Mucosa of rectum (tissue), 2 donors: ENCODE data around the gene MAP2K6.
A peak's percentile ranks its signal among the peaks of the same experiment; 100 is the strongest.

ENCODE experiments used
- H3K27ac ChIP-seq, 2 donors: one replicate each; pipeline ENCODE4 v1.7.0; 2013; ENCODE audit warnings: inconsistent platforms in 2 of 2, low read depth in 2 of 2, low read length in 2 of 2
- H3K27me3 ChIP-seq, 2 donors: one replicate each; pipeline ENCODE4 v1.7.0; 2013; ENCODE audit warnings: low read length in 2 of 2; ENCODE audit not compliant: control insufficient read depth in 2 of 2, insufficient read depth in 2 of 2
- H3K36me3 ChIP-seq, 2 donors: one replicate each; pipeline ENCODE4 v1.7.0; 2013; ENCODE audit warnings: low read length in 2 of 2; ENCODE audit not compliant: control insufficient read depth in 2 of 2, insufficient read depth in 2 of 2
- H3K4me1 ChIP-seq, 2 donors: one replicate each; pipeline ENCODE4 v1.7.0; 2013; ENCODE audit warnings: low read length in 2 of 2, mild to moderate bottlenecking in 1 of 2; ENCODE audit not compliant: control insufficient read depth in 2 of 2, insufficient read depth in 2 of 2
- H3K4me3 ChIP-seq, 2 donors: one replicate each; pipeline ENCODE4 v1.7.0; 2013; ENCODE audit warnings: low read length in 2 of 2
- H3K9ac ChIP-seq, 2 donors: one replicate each; pipeline ENCODE4 v1.7.0; 2013; ENCODE audit warnings: low read length in 2 of 2, low read depth in 1 of 2, mild to moderate bottlenecking in 1 of 2
- H3K9me3 ChIP-seq, 2 donors: one replicate each; pipeline ENCODE4 v1.7.0; 2013; ENCODE audit warnings: low read length in 2 of 2; ENCODE audit not compliant: control insufficient read depth in 2 of 2
- donor health status: healthy.
- donor health status: Normal muscosa, but diverticular disease.

The MAP2K6 gene

DNA sequence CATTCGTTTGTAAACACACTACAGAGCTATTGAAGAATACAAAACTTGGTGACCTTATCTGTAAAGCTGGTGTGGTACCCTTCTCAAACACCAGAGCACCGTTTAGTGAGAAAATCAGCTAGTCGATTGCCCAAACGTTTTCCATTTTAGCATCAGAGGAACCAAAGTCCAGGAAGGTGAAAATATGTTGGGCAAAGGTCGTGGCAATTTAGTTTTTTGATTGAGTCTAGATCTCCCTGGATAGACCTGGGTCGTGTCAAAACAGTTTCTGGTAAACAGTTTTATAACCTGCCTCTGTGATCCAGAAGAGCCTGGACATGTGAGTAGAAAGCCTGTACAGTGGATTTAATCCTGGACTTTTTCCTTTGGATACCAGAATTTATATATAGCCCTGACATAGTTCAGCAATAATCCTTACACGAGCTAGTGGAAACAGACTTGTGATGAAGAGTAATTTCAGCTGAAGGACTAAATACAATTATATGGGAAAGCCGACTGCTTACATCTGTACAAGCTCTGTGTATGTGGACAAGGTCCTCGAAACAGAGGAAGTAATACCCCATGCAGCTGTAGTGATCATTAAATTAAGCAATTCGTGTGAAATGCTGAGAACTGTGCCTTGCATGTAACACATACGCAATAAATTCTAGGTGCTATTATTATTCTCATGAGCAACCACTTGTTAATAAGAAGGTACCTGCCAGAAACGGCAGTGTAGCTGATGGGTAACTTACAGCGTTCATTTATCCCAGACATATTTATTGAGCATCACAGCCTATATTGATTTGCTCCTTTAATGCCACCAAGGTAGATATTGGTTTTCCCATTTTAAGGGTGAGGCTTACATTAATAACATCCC, 72.5 kb downstream of the MAP2K6 start:
- H3K9me3 ChIP-seq = no peaks in the 10 kb centered on the region
- H3K4me1 ChIP-seq = peaks cover 17 to 21% of the 10 kb centered on the region in 2 donors
- H3K36me3 ChIP-seq = no peaks in the 10 kb centered on the region
- no peaks in the 10 kb centered on the region for H3K27me3 ChIP-seq
- H3K27ac ChIP-seq = no peak overlapping the region
- H3K9ac ChIP-seq = no peak overlapping the region
- H3K4me3 ChIP-seq = no peak overlapping the region

DNA sequence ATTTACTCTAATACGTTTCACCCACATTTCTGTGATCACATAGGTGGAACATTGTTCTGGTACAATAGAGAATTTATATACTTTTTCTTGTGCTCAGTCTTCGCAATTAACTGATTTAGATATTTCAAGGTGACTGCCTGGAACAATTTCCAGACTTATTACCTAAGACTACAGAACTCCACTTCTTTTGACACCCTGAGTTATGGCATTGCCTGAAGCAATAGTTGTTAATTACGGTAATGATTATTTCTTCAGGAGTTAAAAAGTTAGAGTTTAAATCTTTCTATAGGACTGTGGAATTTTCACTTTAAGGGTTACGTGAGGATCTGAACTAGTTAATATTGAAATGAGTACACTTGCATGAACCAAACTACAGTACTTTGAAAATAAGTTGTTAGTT, 74.8 kb downstream of the MAP2K6 start:
- no peak overlapping the region for H3K27ac ChIP-seq
- H3K9me3 ChIP-seq = no peaks in the 10 kb centered on the region
- no peaks in the 10 kb centered on the region for H3K27me3 ChIP-seq
- peaks cover 17 to 29% of the 10 kb centered on the region in 2 donors for H3K4me1 ChIP-seq
- H3K9ac ChIP-seq = no peak overlapping the region
- H3K4me3 ChIP-seq = no peak overlapping the region
- no peaks in the 10 kb centered on the region for H3K36me3 ChIP-seq

DNA sequence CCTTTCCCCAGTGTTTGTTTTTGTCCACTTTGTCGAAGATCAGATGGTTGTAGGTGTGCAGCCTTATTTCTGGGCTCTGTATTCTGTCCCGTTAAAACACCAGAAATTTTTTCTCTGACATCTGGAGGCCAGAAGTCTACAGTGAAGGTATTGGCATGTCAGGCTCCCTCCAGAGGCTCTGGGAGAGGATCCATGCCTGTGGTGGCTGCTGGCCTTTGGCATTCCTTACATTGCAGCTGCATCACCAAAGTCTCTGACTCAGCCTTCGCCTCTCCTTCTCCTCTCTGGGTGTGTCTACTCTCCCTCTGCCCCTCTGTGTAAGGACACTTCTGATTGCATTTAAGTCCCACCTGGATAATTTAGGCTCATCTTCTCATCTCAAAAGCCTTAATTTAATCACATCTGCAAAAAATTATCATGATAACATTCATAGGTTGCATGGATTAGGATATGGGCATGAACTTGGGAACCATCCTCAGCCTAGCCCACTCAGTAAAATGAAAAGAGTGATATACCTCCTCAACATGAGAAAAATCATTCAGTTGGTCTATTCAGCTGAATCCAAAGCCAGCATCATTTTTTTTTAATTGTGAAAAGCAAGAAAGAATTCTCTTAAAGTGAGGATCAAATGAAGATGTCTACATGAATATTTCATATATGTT, 78.0 kb downstream of the MAP2K6 start:
- no peaks in the 10 kb centered on the region for H3K9me3 ChIP-seq
- no peak overlapping the region for H3K27ac ChIP-seq
- H3K9ac ChIP-seq = no peak overlapping the region

DNA sequence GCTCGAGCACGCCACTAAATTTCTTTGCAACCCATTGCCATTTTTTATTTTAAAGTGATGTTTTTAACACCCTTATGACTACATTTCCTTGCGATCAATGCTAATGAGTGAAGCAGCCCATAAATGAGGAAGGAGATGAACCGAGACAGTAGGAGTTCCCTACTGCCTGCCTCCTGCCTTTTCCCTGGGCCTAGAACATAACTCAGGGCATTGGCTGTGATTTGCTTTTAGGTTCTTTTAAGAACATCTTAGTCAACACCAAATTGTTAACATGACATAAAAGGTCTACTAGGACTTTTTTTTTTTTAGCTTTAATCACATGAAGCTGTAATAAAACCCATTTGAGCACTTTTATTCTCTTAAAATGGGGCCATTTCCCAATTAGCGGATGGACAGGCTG, 81.3 kb downstream of the MAP2K6 start:
- peaks cover 2 to 24% of the 10 kb centered on the region in 2 donors for H3K4me1 ChIP-seq
- no peak overlapping the region for H3K4me3 ChIP-seq
- no peak overlapping the region for H3K9ac ChIP-seq
- no peak overlapping the region for H3K27ac ChIP-seq
- H3K9me3 ChIP-seq = no peaks in the 10 kb centered on the region
- no peaks in the 10 kb centered on the region for H3K36me3 ChIP-seq
- H3K27me3 ChIP-seq = no peaks in the 10 kb centered on the region

More for the DNA sequence above, 78.0 kb downstream of the MAP2K6 start:
- no peaks in the 10 kb centered on the region for H3K36me3 ChIP-seq
- no peak overlapping the region for H3K4me3 ChIP-seq
- no peaks in the 10 kb centered on the region for H3K27me3 ChIP-seq
- peaks cover 0 to 8% of the 10 kb centered on the region in 2 donors for H3K4me1 ChIP-seq

DNA sequence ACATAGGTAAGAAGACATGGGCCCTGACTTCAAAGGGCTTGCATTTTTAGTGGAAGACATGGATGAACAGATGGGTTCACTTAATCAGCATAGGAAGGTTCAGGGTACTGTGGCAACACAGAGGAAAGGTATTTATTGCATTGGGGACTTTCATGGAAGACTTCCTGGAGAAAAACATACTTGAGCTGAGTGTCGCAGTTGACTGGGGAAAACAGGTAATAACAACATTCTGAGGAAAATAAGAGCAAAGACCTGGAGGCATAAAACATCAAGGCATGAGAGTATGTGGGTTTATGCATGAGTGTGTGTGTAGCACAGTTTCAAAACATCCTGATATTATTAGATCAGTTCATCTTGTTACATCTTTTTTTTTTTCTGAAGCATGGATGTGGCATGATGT, 82.7 kb downstream of the MAP2K6 start:
- Histone ChIP-seq H3K9me3 (no peaks in the 10 kb centered on the region), H3K27me3 (no peaks in the 10 kb centered on the region), H3K4me1 (peaks cover 10 to 35% of the 10 kb centered on the region in 2 donors), H3K4me3 (no peak overlapping the region), H3K9ac (no peak overlapping the region), H3K36me3 (no peaks in the 10 kb centered on the region), H3K27ac (no peak overlapping the region)

DNA sequence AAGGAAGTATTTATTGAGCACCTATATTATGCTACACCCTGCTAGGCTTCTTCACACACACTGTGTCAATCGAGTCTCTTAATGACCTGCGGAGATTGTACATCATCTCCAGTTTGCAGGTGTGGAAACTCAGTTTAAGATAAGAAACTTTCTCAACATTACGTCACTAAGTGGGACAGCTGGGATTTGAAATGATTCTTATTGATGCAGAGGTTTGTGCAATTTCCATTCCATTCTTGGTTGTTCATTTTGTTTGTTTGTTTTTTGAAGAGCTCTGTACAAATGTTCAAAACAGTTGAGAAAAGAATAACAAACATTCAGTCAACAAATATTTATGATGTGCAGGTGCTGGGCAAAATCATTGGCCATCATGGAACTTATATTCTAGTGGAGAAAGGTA, 84.8 kb downstream of the MAP2K6 start:
- peaks cover 15 to 36% of the 10 kb centered on the region in 2 donors for H3K4me1 ChIP-seq
- H3K4me3 ChIP-seq = no peak overlapping the region
- H3K27me3 ChIP-seq = no peaks in the 10 kb centered on the region
- H3K9ac ChIP-seq = no peak overlapping the region
- no peaks in the 10 kb centered on the region for H3K9me3 ChIP-seq
- no peaks in the 10 kb centered on the region for H3K36me3 ChIP-seq
- H3K27ac ChIP-seq = peak overlapping the region in 1 of 2 donors; percentile 5

DNA sequence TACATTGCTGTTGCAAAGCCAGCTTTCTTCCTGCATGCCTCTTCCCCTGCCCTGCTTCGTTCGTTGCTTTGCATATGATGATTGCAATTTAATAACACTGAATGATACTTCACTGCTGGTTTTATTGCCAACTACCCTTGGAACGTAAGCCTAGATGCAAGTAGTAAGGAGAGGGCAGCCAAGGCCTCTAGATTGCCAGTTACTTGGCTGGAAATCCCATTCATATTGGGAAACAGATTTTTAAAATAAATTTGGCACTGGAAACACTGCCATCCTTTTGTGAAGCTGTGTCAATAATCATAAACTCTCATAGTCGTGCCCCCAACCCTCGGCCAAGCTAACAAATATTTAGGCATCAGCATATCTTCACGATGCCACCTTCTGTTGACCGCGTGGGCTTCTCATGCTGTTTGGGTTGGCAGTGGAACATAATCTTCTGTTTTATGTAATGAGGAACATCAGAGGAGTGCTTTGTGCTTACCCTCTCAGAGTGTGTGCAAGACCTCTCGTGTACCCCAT, 86.5 kb downstream of the MAP2K6 start:
- peak overlapping the region in 1 of 2 donors; percentile 55 for H3K4me3 ChIP-seq
- no peaks in the 10 kb centered on the region for H3K9me3 ChIP-seq
- H3K36me3 ChIP-seq = peaks cover 5 to 6% of the 10 kb centered on the region in 2 donors
- no peaks in the 10 kb centered on the region for H3K27me3 ChIP-seq
- peak overlapping the region in 1 of 2 donors; percentile 14 for H3K9ac ChIP-seq
- peaks cover 15 to 36% of the 10 kb centered on the region in 2 donors for H3K4me1 ChIP-seq
- peak overlapping the region; percentile 33 to 49 for H3K27ac ChIP-seq

DNA sequence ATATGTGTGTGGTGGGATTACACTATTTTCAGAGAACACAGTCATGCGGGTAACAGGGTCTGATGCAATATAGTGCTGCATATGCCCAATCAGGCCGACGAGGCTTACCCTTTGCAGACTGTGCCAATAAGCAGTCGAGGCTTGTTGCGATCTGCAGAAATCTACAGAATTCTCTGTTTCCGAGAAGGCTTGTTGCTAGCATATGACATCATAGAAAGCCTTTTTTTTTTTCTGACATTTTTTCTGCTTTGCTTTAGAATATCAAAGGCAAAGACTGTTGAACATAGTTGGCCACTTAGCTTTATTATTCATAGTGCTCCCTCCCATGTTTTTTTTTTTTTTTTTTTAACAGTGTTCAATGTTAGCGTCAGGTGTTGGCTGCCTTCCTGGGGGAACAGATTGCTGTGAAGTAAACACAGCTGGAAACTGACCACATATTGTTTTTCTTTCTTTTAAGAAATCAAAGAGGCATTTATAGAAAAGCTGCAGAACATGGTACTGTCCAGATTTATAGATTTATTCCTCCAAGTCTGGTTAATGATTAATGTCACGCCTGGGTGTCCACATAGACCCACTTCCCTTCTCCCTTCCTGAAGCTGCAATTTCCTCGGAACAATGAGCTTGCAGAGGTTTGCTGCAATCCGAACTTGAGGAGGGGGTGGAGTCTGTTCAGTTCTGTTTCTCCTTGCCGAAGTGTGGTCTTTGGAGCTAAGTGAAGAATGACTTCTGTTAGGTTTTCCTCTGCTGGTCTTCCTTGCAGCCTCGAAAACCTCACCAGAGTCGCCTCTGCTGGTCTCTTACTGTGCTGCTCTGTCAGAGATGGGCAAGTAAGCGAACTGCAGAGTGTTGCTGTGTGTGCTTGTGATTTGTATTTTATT, 87.3 kb downstream of the MAP2K6 start:
- Histone ChIP-seq H3K9me3 (no peaks in the 10 kb centered on the region), H3K27ac (peak overlapping the region; percentile 49 to 73), H3K4me1 (peaks cover 15 to 36% of the 10 kb centered on the region in 2 donors), H3K9ac (peak overlapping the region in 1 of 2 donors; percentile 54), H3K36me3 (peaks cover 5 to 7% of the 10 kb centered on the region in 2 donors), H3K4me3 (peak overlapping the region; percentile 55 to 63), H3K27me3 (no peaks in the 10 kb centered on the region)

DNA sequence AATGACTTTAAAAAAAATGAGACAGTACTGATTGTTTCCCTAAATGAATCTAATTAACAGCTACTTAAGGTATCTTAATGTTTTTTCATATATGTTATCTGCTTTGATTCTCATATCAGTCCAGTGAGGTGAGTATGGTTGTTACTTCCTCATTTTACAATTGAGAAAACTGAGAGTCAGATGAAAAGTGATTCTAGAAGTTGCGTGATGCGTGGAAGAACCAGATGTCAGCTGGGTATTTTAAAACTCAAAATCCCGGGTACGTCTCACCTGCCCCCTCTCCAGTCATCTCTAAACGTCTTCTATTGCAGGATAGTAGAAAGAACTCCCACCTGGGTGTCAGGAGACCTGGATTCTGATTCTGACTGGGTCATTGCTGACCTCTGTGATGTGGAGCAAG, 89.2 kb downstream of the MAP2K6 start:
- Histone ChIP-seq H3K27ac (no peak overlapping the region), H3K9ac (no peak overlapping the region), H3K27me3 (no peaks in the 10 kb centered on the region), H3K4me1 (peaks cover 15 to 29% of the 10 kb centered on the region in 2 donors), H3K4me3 (peak overlapping the region in 1 of 2 donors; percentile 21), H3K36me3 (peaks cover 7 to 9% of the 10 kb centered on the region in 2 donors), H3K9me3 (no peaks in the 10 kb centered on the region)
